Stimulated activated CD4-positive, alpha-beta T cell treated with anti-CD3 and anti-CD28 coated beads, TNF-alpha, amount 100 ng/mL, for 1 hour (primary cell): ENCODE measurements around the gene COQ5.

Experiments used
- DNase-seq, 3 donors: peaks; one replicate each; pipeline ENCODE4 v3.0.0-alpha.2; 2020; ENCODE audit warnings: low read depth in 3 of 3, low spot score in 1 of 3

Gene COQ5

DNA sequence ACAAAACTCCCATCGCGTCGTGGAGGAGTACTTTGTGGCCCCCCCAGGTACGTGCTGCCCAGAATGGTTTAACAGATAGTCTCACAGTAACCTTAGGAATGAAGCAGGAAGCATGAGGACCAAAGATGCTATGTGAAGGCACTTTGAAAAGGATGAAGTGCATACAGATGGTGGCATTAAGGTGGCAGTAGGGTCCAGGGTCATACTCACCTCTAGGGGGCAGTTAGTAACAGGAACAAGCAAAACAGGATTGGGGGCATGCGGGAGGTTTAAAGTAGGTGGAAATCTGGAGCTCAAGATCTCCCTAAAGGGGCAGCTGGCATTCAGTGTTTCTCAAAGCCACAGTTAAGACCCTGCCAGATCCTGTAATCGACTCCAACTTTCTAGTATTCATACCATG is 71.8 kb downstream of the COQ5 start:
- no peak for DNase-seq

DNA sequence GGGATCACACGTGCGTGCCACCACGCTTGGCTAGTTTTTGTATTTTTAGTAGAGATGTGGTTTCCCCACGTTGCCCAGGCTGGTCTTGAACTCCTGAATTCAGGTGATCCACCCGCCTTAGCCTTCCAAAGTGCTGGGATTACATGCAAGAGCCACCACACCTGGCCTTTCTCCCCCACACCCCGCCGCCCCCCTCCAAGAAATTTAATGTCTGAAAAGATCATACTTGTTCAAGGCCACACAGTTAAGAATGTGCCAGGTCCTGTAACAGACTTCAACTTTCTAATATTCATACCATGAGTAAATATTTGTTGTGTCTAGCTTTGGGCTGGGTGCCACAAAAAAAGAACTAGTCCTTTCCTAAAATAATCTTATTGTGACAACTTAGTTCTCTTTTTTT is 73.7 kb downstream of the COQ5 start:
- no peak for DNase-seq

- DNase-seq: no peak
These were observed 75.0 kb downstream of the COQ5 start for GRCh38 chr12:120453977-120454376.
